ENCODE data around the gene PICALM.
"Not testable (repeated sequence)": the region's sequence is repeated elsewhere in the genome, so short reads cannot be mapped to it uniquely, and the experiment has no call there.

Gene PICALM

DNA sequence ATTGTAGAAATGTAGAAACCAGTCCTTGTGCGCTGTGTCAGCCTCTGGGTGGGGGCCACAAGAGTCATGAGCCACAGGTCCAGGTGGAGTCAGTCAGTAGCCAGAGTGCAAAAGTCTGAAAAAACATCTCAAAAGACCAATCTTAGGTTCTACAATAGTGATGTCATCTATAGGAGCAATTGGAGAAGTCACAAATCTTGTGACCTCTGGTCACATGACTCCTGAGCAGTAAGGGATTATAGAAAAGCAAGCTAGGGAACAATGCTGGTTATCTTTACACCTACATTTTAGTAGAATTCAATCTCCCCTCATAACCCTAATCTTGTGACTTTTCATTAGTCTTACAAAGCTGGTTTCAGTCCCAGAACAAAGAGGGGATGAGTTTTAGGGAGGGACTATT, 131.0 kb downstream of the PICALM start:
- no peak for DNase-seq (ENCODE audit: low read depth)

- no peak for DNase-seq (ENCODE audit: low read depth)
Observed at GRCh38 chr11:85935751-85936150, 133.1 kb downstream of the PICALM start.

DNA sequence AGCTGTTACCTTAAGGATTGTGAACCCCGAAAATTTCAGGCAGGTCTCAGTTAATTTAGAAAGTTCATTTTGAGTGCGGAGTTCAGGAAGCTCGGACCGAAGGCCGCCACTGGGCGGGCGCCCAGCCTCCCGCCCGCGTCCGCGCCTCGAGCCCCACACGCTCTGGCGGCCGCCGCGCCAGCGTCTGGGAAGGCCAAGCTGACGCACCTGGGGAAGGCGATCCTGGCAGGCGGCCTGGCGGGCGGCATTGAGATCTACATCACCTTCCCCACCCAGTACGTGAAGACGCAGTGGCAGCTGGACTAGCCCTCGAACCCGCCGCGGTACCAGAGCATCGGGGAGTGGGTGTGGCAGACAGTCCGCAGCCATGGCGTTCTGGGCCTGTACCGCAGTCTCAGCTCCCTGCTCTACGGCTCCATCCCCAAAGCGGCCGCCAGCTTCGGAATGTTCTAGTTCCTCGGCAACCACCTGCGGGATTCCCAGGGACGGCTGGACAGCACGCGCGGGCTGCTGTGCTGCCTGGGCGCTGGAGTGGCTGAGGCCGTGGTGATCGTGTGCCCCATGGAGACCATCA, 134.2 kb downstream of the PICALM start:
- DNase-seq (ENCODE audit: low read depth), result no peak

- no peak for DNase-seq (ENCODE audit: low read depth)
Observed at GRCh38 chr11:85930879-85931366, 138.0 kb downstream of the PICALM start.

DNA sequence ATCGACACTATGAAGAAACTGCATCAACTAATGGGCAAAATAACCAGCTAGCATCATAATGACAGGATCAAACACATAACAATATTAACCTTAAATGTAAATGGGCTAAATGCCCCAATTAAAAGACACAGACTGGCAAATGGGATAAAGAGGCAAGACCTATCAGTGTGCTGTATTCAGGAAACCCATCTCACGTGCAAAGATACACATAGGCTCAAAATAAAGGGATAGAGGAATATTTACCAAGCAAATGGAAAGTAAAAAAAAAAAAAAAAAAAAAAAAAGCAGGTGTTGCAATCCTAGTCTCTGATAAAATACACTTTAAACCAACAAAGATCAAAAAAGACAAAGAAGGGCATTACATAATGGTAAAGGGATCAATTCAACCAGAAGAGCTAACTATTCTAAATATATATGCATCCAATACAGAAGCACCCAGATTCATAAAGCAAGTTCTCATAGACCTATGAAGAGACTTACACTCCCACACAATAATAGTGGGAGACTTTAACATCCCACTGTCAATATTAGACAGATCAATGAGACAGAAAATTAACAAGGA, 142.2 kb downstream of the PICALM start:
- DNase-seq (ENCODE audit: low read depth), result not testable (repeated sequence)

DNA sequence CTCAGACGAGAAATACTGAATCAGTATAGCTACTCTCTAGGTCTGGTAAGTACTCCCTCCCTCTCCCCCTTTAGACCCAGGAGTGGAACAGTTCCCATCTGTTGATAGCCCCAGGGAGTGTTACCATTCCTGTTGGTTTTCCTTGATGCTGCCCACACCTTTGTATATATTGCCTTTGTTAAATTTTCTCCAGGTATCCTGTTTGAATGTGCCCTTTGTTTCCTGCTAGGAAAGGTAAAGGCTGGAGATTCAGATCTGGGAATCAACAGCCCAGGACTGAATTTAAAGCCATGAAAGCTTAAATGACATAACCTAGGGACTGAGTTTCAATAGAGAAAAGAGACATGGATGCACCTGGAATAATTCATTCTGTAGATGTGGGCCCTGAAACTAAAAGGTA, 145.4 kb downstream of the PICALM start:
- DNase-seq (ENCODE audit: low read depth), result no peak

DNA sequence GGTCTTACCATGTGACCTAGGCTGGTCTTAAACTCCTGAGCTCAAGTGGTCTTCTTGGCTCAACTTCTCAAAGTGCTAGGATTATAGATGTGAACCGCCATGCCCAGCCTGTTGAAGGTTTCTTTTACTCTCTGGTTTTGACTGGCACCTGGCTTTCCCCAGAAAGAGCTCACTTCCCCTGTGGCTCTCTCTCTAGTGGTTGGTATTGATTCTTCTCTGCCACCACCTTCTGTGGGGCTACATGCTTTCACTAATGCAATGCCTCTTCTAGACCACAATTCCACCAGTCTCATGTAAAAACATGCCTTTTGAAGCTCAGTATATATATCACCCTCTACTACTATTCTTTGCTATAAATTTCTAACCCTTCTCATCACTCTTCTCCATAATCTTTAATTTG, 146.5 kb downstream of the PICALM start:
- DNase-seq (ENCODE audit: low read depth), result no peak

DNA sequence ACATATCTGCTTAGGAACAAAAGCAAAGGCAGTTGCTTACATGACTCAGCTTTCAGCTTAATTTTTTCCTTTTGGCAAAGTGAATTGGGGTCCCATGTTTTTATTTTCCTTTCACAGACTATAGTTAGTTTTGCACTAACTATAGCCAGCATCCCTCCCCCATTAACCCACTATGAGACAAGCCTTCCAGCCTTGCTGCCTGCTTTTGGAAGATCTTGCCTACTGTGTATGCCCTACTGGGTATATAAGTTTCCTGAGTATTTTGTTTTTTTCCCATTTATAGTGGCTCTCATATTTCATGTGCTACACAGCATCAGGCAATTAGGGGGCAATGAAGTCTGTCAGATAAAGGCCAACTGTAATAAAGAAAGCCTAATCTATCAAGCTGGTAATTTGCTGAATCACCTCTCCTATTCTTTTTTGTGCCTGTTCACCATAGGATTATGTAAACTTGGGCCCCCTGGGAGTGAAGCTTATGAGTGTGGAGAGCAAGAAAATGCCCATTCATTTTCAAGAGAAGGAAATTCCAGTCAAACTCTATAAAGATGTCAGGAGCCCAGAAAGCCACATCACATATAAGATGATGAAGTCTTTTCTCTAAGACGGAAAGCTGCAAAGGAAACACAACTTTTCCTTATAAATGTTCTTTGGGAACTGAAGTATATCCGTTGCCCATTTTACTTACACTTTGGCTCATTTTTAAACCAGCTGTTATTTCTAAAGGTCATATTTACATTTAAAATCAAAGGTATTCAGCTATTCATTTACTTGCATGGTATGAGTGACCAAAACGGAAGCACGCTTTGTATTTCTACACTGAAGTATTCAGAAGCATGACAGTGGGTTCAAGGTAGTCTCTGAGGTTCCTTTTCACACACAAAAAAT, 149.7 kb downstream of the PICALM start:
- DNase-seq (ENCODE audit: low read depth), result no peak

DNA sequence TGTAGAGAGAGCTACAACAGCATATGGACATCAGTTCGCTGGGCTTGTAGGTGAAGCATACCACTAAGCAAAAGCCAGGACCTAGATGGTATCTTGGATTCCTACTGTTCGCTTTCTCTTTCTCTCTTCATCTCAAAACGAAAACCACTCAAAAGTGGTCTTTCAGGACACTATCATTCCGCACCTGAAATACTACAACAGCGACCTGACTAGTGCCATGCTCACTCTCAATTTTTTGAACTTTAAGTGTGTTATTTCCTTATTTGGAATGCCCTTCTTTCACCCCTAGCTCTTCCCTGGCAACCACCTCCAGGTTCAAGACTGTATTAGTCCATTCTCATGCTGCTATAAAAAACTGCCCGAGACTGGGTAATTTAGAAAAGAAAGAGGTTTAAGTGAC, 154.5 kb downstream of the PICALM start:
- no peak for DNase-seq (ENCODE audit: low read depth)

GRCh38 chr11:85913513-85913912, 155.4 kb downstream of the PICALM start:
- no peak for DNase-seq (ENCODE audit: low read depth)

- DNase-seq (ENCODE audit: low read depth), result no peak
Observed at GRCh38 chr11:85912414-85912813, 156.5 kb downstream of the PICALM start.
